DOHH2 (cell line): Measurements from ENCODE around the gene ELK4.

ENCODE experiments used
- CTCF ChIP-seq: fragments of 200-600 bp; sonication (generic); IDR thresholded peaks from one replicate; pipeline ENCODE4 v1.5.1; 2014; ENCODE audit warnings: antibody characterized with exemption, mild to moderate bottlenecking, low read depth, low read length; ENCODE audit not compliant: poor library complexity, severe bottlenecking
- EZH2phosphoT487 ChIP-seq: fragments of 200-600 bp; sonication (generic); IDR thresholded peaks from 2 replicates; pipeline ENCODE4 v1.6.1; 2017; ENCODE audit warnings: borderline replicate concordance, mild to moderate bottlenecking, antibody characterized with exemption, low read length, moderate library complexity, mixed read lengths

DNA sequence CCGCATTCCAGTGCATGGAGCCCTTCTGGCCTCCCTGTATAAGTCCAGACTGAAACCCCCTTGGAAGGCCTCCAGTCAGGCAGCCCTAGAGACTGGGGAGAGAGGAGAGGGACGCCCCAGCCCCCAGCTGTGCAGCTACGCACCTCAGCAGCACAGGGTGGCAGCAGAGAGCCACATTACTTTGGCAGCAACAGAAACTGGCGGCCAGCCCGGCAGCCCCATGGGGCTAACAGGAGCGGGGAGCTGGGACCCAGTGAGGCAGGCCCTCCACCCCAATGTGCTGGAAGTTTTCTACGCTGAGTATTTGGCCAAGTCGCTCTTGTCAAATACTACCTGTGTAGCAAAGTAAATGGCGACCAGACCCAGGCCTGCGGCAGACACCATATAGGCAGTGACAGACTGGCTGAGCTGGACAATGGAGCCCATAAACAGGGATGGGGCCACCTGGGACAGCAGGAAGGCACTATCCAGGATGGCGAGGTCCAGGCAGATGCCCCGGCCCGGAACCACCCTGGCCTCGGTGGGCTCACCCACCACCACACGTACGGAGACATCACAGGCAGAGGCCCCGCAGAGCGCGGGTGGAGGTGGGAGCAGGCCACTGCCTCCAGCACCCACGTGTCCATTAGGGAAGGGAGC lies 27.3 kb upstream of the ELK4 start:
- TF ChIP-seq CTCF (peak; percentile 96), EZH2phosphoT487 (no peak)
